Measurements from ENCODE around the gene TERT.

The TERT gene

DNA sequence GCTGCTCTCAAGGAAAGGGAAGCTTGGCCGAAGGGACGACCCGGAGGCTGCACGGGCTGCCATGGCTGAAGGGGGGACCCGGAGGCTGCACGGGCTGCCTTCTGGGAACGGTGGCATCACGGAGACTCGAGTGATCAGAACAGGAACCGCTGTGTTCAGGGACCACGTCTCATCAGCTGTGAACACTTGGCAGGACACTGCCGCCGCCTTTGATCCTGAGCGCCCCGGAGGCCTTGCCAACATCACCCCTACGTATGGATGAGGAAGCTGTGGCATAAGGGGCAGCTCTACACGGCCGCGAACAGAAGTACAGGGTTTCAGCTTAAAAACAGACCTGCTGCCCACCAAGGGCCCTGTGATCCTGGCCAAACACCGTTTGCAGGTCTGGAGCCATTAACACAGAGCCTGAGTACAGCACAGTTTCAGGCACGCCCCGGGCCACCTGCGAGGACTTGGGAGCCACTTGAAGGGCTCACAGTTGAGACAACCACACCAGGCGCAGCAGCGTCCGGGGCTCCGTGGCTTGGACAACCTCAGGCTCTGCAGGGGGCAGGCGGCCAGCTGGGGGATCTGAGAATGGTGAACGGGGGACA is 23.9 kb upstream of the TERT start:
- no peak for DNase-seq (ENCODE audit: low read depth in 2 of 2)

DNA sequence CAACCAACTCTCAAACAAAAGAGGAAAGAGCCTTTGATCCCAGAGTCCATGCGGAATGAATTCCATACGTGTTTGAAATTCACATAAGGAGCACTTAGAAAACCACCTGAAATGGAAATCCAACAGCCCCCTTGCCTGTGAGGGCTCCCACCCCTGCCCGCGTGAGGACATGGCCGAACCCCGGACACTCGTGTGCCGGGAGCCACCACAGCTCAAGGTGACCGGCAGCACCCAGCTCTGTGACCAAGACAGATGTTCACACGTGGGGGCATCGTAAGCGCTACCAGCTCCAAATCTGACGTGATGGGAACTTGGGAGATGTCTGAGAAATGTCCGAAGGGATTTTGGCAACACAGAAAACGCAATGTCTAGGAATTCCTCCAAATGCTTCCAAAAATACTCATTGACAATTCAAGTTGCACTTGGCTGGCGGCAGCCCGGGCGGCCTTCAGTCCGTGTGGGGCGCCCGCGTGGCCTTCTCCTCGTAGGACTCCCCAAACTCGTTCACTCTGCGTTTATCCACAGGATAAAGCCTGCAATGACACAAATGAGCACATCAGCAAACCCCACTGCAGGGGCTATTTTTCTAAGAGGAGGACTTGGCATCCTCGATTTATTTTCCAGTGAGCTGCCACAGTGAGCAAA is 23.2 kb upstream of the TERT start:
- DNase-seq (ENCODE audit: low read depth in 2 of 2): no peak

DNA sequence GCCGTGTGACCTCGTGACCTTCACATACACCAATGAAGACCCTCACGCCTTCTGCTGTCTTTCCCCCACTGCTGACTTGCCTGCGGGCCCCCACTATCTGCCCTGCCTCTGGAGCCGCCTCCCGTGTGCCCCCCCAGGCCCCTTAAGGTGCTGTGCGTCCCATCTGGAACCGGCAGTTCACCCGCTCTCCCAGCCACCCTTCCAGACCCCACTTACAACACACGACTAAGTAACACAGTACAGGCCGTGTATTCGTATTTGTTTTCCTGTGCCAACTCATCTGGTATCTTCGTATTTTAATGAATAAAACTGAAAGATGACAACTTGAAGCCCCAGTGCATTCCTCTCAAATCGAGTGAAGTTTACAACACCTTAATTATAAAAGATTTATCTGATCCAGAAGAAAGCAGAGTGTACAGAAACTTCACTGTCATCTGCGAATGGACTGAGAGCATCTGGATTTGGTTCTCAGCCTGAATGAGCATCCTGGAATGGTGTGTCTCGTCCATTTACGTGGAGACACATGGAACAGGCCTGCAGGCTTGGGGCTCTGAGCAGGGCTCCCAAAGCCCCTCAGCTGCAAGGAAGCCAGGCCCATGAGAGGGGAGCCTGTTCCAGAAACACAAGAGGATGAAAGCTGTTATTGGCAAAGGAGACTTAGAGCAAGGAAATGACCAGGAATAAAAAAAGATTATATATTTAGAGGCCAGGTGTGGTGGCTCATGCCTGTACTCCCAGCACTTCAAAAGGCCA is 21.9 kb upstream of the TERT start:
- DNase-seq (ENCODE audit: low read depth in 2 of 2): no peak

DNA sequence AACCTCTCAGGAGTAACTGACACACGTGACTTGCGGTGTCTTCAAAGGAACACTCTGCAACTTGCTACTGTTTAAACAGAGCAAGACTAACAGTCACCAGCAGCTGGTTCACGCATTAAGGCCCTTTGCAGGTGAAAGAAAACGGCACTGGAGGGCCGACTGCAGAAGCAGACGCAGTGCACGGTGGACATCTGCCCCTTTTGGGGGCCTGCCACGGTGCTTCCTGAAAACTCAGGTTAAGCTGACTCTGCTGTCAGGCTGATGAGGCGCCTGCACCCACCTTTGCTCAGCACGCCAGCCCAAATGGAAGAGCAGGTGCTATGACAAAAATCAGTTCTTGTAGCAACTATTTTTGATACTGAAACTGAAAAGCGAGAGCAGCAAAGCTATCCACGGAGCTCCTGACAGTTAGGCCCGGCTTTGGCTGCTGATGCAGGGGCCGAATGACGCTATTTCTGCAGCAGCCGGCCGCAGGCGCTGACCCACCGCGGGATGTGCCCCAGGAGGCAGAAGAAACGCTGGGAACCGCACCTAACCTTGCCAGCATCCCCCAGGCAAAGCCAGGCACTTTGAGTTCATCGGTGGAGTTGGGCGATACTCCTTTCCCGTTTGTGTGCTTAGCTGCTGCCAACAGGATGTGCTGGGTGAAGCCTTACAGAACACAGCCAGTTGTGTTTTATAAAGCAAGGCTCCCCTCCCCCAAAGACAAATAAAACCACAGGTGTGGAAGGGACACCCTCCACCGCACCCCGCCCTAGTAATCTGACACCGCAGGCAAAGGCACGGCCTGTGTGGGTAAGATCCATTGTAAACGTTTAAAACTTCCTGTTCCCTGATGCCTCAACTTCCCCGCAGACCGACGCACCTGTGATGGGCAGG is 21.1 kb upstream of the TERT start:
- DNase-seq (ENCODE audit: low read depth in 2 of 2): no peak

DNA sequence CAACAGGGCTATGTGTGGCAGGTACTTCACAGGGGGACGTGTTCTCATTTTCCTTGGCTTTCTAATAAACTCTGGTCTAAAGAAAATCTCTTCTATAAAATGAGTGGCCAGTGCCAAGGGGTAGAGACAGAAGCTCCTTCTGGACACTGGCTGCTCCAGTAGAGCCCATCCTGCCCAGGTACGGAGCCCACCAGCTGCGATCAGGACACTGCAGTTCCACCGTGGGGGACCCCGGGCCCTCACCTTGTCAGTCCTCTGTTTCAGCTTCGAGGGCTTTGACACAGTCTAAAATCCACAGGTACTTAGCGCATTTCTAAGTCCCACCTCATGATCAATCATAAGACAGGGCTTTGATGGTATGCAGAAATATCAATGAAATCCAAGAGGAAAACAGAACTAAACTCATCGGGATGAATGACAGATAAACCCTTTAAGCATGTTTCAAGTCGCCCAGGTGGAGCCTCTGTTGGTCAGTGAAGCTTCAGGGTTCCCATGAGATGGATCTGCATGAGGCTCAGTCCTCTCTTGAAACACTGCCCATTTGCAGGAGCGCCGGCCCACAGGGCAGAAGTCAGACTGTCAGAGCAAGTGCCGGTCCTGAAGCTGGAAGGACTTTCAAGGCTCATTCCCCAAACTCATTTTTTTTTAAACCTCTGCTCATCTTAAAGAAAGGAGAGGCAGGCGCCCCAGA is 20.3 kb upstream of the TERT start:
- DNase-seq (ENCODE audit: low read depth in 2 of 2): no peak

DNA sequence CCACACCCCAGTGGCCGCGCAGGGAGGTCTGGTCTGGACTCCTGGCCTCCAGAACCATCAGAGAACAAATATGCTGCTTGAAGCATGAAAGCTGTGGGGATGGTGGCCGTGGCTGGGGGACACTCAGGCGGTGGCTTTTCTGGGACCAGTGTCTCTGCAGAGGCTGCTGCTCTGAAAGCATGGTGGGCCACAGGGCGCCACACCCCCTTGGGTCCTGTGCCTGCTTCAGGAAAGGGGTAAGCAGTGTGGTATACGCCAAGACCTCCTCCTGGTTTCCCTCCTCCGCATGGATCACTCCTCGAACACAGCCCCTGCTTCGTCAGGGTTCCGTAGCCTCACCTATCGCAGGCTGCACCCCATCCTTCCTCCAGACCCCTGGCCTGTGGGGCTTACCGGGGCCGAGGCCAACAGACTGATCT is 19.7 kb upstream of the TERT start:
- DNase-seq (ENCODE audit: low read depth in 2 of 2): no peak

DNA sequence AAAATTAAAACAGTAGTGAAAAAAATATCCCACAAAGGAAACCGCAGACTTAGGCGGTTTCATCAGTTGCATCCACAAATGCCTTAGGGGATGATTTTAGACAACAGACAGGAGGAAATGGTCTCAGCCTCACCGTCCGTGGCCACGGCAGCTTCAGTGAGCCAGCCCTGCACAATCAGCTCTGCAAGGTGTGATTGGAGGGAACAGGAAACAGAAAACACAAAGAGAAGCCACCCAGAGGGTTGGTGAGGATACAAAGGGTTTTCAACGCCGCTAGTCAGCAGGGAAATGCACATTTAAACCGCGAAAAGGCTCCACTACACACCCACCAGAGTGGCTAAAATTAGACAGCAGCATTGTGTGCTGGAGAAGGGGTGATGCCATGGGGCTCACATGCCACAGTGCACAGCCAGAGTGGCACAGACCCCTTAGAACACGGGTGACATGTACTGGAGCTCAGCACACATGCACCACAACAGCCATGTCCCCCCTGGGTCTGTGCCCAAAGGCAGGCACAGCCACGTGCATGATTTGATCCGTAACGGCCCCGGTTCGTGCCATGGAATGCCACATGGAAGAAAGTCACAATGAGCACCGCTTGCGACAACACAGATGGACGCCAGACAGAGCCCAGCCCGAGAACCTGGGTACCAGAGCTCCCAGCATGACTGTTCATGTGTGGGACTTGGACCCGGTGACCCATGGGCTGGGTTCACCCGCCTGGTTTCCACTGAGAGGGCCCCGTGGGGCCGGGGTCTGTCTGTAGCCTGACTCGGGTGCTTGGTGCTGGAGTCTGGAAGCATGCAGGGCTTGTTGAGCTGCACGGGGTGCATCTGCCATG is 18.3 kb upstream of the TERT start:
- no peak for DNase-seq (ENCODE audit: low read depth in 2 of 2)

DNA sequence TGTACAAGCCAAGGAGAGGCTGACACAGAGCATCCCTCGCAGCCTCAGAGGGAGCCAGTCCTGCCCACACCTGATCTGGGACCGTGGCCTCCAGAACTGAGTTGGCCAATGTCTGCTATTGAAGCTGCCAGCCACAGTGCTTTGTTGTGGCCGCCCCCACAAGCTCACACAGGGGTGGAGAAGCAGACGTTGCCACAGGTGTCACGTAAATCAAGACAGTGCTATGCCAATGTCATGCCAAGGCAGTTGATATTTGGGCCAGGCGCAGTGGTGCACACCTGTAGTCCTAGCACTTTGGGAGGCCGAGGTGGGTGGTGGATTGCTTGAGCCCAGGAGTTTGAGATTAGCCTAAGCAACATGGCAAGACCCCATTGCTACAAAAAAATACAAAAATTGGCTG is 17.3 kb upstream of the TERT start:
- DNase-seq (ENCODE audit: low read depth in 2 of 2): no peak

DNA sequence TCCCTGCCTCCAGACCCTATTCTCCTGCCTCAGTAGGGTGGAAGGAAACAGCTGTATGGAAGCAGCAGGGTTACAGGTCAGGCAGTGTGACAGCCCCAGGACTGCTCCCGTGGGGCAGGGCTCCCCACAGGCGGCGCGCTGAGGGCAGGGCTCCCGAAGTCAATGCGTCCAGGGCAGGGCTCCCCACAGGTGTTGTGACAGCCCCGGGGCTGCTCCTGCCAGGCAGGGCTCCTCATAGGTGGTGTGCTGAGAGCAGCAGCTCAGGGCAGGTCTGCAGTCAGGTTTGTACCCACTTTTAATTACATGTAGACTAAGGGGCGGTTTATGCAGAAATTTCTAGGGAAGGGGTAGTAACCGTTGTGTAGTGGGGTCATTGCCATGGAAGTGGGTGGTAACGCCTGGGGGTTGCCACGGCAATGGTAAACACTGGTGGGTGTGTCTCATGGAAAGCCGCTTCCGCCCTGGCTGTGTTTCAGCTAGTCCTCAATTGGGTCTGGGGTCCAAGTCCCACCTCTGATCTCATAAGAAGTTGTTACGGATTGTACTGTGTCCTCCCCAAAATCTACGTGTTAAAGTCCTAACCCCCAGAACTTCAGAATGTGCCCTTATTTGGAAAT is 16.7 kb upstream of the TERT start:
- DNase-seq (ENCODE audit: low read depth in 2 of 2): no peak

DNA sequence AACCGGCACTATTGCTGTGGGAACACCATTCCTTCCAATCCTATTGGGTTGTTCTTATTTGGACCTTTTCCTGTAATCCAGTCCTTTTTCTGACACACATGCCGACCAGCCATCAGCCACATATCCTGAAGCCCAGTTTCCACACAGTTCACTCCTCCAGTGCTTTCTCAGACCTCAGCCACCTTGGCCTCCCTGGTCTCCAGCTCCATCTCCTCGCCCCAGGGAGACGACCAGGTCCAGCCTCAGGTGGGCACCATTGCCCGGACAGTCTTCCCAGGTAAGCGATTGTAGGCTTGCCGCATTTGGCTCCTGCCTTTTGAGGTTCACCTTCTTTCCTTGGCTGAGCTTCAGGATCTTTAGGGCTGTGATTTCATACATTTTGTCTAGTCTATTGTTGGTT is 15.2 kb upstream of the TERT start:
- no peak for DNase-seq (ENCODE audit: low read depth in 2 of 2)

DNA sequence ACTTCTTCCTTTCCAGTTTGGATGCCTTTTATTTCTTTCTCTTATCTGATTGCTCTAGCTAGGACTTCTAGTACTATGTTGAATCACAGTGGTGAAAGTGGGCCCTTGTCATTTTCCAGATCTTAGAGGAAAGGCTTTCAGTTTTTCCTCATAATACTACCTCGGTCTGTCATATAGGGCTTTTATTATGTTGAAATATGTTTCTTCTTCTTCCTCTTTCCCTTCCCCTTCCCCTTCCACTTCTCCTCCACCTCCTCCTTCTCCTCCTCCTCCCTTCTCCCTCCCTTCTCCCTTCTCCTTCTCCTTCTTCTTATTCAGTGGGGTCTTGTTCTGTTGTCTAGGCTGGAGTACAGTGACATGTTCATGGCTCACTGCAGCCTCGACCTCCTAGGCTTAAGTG is 9.2 kb upstream of the TERT start:
- DNase-seq (ENCODE audit: low read depth in 2 of 2): no peak

DNA sequence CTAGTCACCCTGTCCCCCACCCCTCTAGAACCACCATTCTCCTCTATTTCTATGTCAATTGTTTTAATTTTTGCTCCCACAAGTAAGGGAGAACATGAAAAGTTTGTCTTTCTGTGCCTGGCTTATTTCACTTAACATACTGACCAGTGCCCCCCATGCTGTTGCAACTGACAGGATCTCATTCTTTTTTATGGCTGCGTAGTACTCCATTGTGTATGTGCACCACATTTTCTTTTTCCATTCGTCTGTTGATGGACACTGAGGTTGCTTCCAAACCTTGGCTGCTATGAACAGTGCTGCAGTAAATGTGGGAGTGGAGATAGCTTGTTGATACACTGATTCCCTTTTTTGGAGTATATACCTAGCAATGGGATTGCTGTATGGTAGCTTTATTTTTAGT is 7.4 kb upstream of the TERT start:
- no peak for DNase-seq (ENCODE audit: low read depth in 2 of 2)

DNA sequence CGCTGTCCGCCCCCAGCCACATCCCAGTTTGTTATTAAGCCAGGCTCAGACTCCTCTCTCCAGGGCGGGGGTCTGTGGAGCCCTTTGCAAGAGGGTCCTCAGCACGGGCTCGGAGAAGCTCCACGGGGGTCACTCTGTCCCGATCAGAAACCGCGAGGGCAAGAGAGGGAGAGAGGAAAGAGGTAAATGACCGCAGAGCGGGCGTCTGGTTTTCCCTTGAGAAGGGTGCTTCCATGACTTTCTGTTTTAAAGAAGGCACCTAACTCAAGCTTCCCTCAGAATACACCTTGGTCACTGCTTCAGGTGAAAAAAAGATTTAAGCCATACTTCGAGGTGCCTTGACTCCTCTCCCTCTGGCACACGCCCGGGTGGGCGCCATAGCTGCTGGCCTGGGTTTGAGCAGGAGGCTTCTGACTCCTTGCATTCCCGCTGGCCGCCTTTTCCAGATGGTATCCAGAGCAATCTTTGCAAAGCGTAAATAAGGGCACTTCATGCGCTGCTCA is 5.8 kb upstream of the TERT start:
- DNase-seq (ENCODE audit: low read depth in 2 of 2): no peak

DNA sequence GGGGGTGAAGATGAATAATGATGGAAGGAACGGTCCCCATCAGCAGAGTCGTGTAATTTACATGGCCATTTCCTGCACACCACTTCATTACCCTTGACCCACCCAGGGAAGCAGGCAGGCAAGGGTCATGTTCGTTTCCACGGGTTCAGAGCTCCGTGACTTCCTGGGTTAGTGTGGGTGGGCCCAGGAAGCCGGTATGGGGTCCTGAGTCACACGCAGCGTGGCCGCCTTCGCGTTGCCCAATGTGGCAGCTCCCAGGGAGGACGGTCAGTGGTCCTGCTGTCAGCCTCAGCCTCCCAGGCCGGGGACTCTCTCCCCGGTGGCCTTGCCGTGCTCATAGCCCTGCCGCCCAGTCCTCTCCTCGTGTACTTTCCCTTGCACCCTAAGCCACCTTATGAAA is 5.1 kb upstream of the TERT start:
- DNase-seq (ENCODE audit: low read depth in 2 of 2): no peak

DNA sequence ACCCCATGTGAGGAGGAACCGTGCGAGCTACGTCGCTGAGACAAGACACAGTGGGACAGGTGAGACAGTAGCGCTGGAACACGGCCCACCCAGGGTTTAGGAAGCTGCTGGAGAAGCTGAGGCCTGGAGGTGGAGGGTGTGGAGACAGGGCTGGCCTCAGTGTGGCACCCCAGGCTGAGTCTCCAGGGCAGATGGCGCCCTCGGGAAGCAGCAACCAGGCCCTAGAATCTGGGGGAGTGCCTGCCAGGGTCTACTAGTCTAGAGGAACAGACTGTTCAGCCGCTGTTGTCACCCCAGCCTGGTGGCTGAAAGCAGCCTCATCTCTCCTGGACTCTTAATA is 4.6 kb upstream of the TERT start:
- DNase-seq (ENCODE audit: low read depth in 2 of 2): no peak

DNA sequence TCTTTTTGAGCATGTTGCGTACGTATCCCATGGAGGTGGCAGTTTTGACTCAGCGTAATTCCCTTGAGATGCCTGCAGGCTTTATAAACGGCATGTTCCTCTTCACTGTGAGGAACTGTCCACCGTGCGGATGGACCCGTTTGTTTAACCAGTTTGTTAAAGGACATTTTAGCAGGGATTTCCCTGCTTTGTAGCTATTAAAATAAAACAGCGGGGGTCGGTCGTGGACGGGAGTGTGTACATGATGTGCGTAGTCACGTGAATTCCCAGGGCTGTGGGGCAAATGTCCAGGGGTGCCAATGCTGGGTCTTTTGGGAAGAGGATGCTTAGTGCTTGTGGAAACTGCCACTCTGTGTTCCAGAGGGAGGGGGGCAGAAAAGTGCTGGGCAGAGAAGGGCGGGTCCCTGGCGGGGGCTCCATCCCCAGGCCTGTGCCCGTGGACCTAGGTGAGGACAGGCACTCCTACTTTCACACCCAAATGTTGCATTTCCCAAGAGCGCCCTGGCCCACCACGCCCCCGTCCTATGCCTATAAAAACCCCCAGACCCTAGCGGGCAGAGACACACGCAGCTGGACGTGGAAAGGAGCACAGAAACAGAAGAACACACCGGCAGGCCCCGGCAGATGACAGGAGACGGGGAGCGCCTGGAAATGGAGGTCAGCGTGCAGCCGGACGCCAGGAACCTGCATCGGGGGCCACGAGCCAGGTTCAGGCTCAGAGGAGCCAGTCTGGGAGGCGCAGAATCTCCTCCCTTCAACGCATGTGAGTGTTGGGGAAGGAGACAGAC is 4.0 kb upstream of the TERT start:
- DNase-seq (ENCODE audit: low read depth in 2 of 2): no peak

DNA sequence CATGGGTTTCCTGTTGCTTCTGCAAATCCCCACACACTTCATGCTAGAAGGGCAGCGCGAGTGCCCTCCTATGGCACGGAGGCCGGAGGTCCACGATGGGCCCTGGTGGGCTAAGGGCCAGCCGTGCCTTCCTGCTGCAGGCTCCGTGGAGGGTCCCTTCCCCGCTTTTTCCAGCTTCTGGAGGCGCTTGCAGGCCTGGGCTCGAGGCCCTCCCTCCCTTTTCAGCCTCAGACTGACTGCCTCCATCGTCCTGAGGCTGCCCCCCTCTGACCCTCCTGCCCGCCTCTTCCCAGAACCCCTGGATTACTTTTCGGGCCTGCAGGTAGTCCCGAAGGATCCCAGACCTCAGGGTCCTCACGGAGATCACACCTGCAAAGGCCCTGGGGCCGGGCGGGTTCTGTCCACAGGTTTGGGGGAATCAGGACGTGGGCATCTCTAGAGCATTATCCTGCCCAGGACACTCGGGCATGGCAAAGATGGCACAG is 3.2 kb upstream of the TERT start:
- DNase-seq (ENCODE audit: low read depth in 2 of 2): no peak

DNA sequence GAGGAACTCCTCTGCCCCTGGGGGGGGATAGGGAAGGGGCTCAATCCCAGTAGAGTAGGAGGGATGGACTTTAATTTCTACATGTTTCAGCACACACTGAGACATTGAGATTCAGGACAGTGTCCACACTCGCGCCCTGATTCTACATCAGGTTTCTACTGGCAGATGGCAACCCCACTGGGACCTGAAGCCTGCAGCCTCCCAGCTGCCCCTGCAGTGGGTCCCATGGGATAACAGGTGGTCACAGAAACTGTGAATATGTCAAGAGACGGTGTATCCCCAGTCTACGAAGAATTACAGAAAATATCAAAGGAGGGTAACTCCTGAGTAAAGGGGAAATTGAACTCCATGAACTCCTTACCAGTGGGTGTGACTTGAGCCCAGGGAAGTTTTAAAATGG is 2.4 kb upstream of the TERT start:
- DNase-seq (ENCODE audit: low read depth in 2 of 2): no peak

DNA sequence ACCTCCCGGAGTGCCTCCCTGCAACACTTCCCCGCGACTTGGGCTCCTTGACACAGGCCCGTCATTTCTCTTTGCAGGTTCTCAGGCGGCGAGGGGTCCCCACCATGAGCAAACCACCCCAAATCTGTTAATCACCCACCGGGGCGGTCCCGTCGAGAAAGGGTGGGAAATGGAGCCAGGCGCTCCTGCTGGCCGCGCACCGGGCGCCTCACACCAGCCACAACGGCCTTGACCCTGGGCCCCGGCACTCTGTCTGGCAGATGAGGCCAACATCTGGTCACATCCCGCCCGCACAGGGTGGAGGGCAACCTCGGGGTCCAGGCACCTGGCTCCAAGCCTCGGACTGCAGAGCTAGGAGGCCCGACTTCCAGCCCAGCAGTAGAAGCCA is 776 bp upstream of the TERT start:
- no peak for DNase-seq (ENCODE audit: low read depth in 2 of 2)

Measured in fibroblast of skin of left quadriceps (primary cell).